Spleen (tissue), 11 donors: ENCODE results near the gene LOXL3. TPM values are rescaled to one million over a fixed set of nuclear protein-coding genes. Genes with fewer than 3 reads are reported as not detected.
"Not testable (repeated sequence)": the region's sequence is repeated elsewhere in the genome, so short reads cannot be mapped to it uniquely, and the experiment has no call there.

Source experiments
- DNase-seq: peaks from one replicate; pipeline ENCODE4 v3.0.0-alpha.2; 2020
- H3K27ac ChIP-seq, 8 donors: fragments of 200-600 bp; sonication (generic) in 7 of 8; 1 replicate in 4 of 8; 2 replicates in 4 of 8; pipeline versions ENCODE4 v1.5.0 to v1.8.0; 2016 to 2021; ENCODE audit warnings: inconsistent platforms in 4 of 8, mild to moderate bottlenecking in 4 of 8, moderate library complexity in 1 of 8
- H3K27me3 ChIP-seq, 7 donors: fragments of 200-600 bp; sonication (generic) in 6 of 7; replicated peaks in 1 of 7; 1 replicate in 4 of 7; 2 replicates in 3 of 7; pipeline versions ENCODE4 v1.5.0 to v1.8.0; 2016 to 2021; ENCODE audit warnings: inconsistent platforms in 3 of 7, mild to moderate bottlenecking in 1 of 7
- H3K36me3 ChIP-seq, 6 donors: fragments of 200-600 bp; sonication (generic) in 5 of 6; 1 replicate in 4 of 6; 2 replicates in 2 of 6; pipeline versions ENCODE4 v1.5.0 to v1.8.0; 2016 to 2021; ENCODE audit warnings: inconsistent platforms in 2 of 6
- H3K4me1 ChIP-seq, 6 donors: fragments of 200-600 bp; sonication (generic) in 5 of 6; 1 replicate in 3 of 6; 2 replicates in 3 of 6; pipeline versions ENCODE4 v1.5.0 to v1.8.0; 2016 to 2021; ENCODE audit warnings: inconsistent platforms in 3 of 6
- H3K4me3 ChIP-seq, 8 donors: fragments of 200-600 bp; sonication (generic) in 7 of 8; 1 replicate in 4 of 8; 2 replicates in 4 of 8; pipeline versions ENCODE4 v1.5.0 to v1.8.0; 2016 to 2021; ENCODE audit warnings: inconsistent platforms in 4 of 8, mild to moderate bottlenecking in 4 of 8, moderate library complexity in 2 of 8
- H3K9me3 ChIP-seq, 8 donors: fragments of 200-600 bp; sonication (generic) in 7 of 8; 1 replicate in 4 of 8; 2 replicates in 4 of 8; pipeline versions ENCODE4 v1.5.0 to v1.8.0; 2016 to 2021; ENCODE audit warnings: inconsistent platforms in 4 of 8
- CTCF ChIP-seq, 11 experiments: fragments of 200-600 bp in 7 of 11; fragments of 450-650 bp in 4 of 11; sonication (generic) in 4 of 11; IDR thresholded peaks in 8 of 11; conservative IDR thresholded peaks in 3 of 11; 1 replicate in 7 of 11; 2 replicates in 4 of 11; pipeline versions ENCODE4 v1.4.0 to v1.8.0; 2016 to 2021; ENCODE audit warnings: antibody characterized with exemption in 11 of 11, inconsistent platforms in 4 of 11, mild to moderate bottlenecking in 1 of 11
- POLR2A ChIP-seq, 3 donors: fragments of 450-650 bp; IDR thresholded peaks; one replicate each; pipeline ENCODE4 v1.5.1; 2017; ENCODE audit warnings: antibody characterized with exemption in 3 of 3, mild to moderate bottlenecking in 1 of 3
- POLR2AphosphoS5 ChIP-seq, 3 donors: sonication (generic); formaldehyde crosslinking; IDR thresholded peaks; one replicate each; pipeline ENCODE4 v1.5.1; 2017; ENCODE audit warnings: antibody characterized with exemption in 3 of 3
- WGBS, 5 donors: extraction: QIAGEN DNeasy Blood & Tissue Kit in 3 of 5; methylation state at CpG; one replicate each; pipeline versions ENCODE4 v1.1.5 to v1.1.7; 2013 to 2018; 5-methylcytosine and 5-hydroxymethylcytosine counted together
- intact Hi-C: fragments of 100-400 bp; cut with DNase I; formaldehyde crosslinking; loops from one replicate; pipeline ENCODE4 v1.15.0; 2023; ENCODE audit warnings: low total_unique reads
- polyA plus RNA-seq, 3 donors: library from polyadenylated mRNA; stranded (reverse); fragments of 200-250 nt; gene quantifications; one replicate each; pipeline ENCODE4 v1.2.1, GENCODE V29; 2013
- total RNA-seq, 7 donors: library from RNA; depleted of rRNA in 3 of 7; stranded (reverse); fragments of >200 nt in 3 of 7; fragmentation: NEBNext Ultra II Directional in 4 of 7; extraction: Animal tissue kit (Norgen Biotek cat#: 25700) in 4 of 7; gene quantifications; one replicate each; pipeline versions ENCODE4 v1.1.0 to v1.2.1, GENCODE V29; 2016 to 2021
- donor health status: healthy with polysubstance abuse.
- donor health status: DM: no; HTN: no; CAD: no; lungs with moderate emphysema.
- donor health status: DM: no; HTN: no; CAD: no.
- donor health status: Bipolar disorder and iron deficiency.
- donor health status: healthy.
- donor health status: DM: no; HTN: no; CAD: no.
- donor health status: DM: yes; HTN: yes; CAD: no.

The LOXL3 gene
- total and polyA plus RNA-seq, 10 donors = 1.8 to 27.4 (median 15.9) TPM

- Histone ChIP-seq H3K4me1 (peaks cover 0 to 20% (median 4%) of the 10 kb centered on the region in 6 donors), H3K9me3 (no peaks in the 10 kb centered on the region), H3K27ac (no peak overlapping the region), H3K27me3 (no peaks in the 10 kb centered on the region), H3K36me3 (no peaks in the 10 kb centered on the region), H3K4me3 (no peak overlapping the region)
- no peak for TF ChIP-seq POLR2A (IDR thresholded peaks at IDR 0.05)
- TF ChIP-seq CTCF (IDR thresholded peaks at IDR 0.05 in 8 of 11, conservative IDR thresholded peaks at IDR 0.05 in 3 of 11) = no peak
- TF ChIP-seq POLR2AphosphoS5 (IDR thresholded peaks at IDR 0.05) = no peak
- DNase-seq = no peak
- intact Hi-C loops = no loop called here
Observed at GRCh38 chr2:74566754-74567085, 13.0 kb upstream of the LOXL3 start.

- Histone ChIP-seq H3K27me3 (no peaks in the 10 kb centered on the region), H3K27ac (no peak overlapping the region), H3K9me3 (no peaks in the 10 kb centered on the region), H3K36me3 (no peaks in the 10 kb centered on the region), H3K4me1 (peaks cover 0 to 15% (median 2%) of the 10 kb centered on the region in 6 donors), H3K4me3 (no peak overlapping the region)
- intact Hi-C loops = no loop called here
- no peak for DNase-seq
- 68 to 82% (median 80%) methylated on average over 7 of the region's 7 CpGs for WGBS, 5 donors
- TF ChIP-seq CTCF (IDR thresholded peaks at IDR 0.05 in 8 of 11, conservative IDR thresholded peaks at IDR 0.05 in 3 of 11) (no peak), POLR2AphosphoS5 (IDR thresholded peaks at IDR 0.05) (no peak), POLR2A (IDR thresholded peaks at IDR 0.05) (no peak)
Observed at GRCh38 chr2:74566076-74566753, 12.5 kb upstream of the LOXL3 start.

- no peak overlapping the region for H3K27ac ChIP-seq
- intact Hi-C loops = no loop called here
- no peaks in the 10 kb centered on the region for H3K9me3 ChIP-seq
- TF ChIP-seq CTCF (IDR thresholded peaks at IDR 0.05 in 8 of 11, conservative IDR thresholded peaks at IDR 0.05 in 3 of 11) = no peak
- 82 to 88% (median 87%) methylated on average over 5 of the region's 5 CpGs for WGBS, 5 donors
- H3K36me3 ChIP-seq = no peaks in the 10 kb centered on the region
- H3K27me3 ChIP-seq = no peaks in the 10 kb centered on the region
- no peak overlapping the region for H3K4me3 ChIP-seq
- peaks cover 0 to 13% (median 0%) of the 10 kb centered on the region in 6 donors for H3K4me1 ChIP-seq
- no peak for DNase-seq
Observed at GRCh38 chr2:74564222-74564621, 10.5 kb upstream of the LOXL3 start.

GRCh38 chr2:74562126-74562775 lies 8.5 kb upstream of the LOXL3 start:
- intact Hi-C loops = no loop called here
- Histone ChIP-seq H3K4me3 (no peak overlapping the region), H3K27me3 (no peaks in the 10 kb centered on the region), H3K36me3 (peaks cover 0 to 9% (median 0%) of the 10 kb centered on the region in 6 donors), H3K27ac (peak overlapping the region in 1 of 8 donors; percentile 12), H3K4me1 (peaks cover 0 to 26% (median under 1%) of the 10 kb centered on the region in 6 donors), H3K9me3 (no peaks in the 10 kb centered on the region)
- TF ChIP-seq POLR2AphosphoS5 (IDR thresholded peaks at IDR 0.05) (no peak), CTCF (IDR thresholded peaks at IDR 0.05 in 8 of 11, conservative IDR thresholded peaks at IDR 0.05 in 3 of 11) (no peak), POLR2A (IDR thresholded peaks at IDR 0.05) (no peak)
- no peak for DNase-seq
- 76 to 88% (median 85%) methylated on average over 7 of the region's 7 CpGs for WGBS, 5 donors

GRCh38 chr2:74561022-74561421 lies 7.3 kb upstream of the LOXL3 start:
- Histone ChIP-seq H3K36me3 (peaks cover 0 to 22% (median 9%) of the 10 kb centered on the region in 6 donors), H3K4me1 (peaks cover 0 to 39% (median 9%) of the 10 kb centered on the region in 6 donors)
- H3K27ac ChIP-seq, H3K9me3 ChIP-seq, DNase-seq, H3K4me3 ChIP-seq, H3K27me3 ChIP-seq, intact Hi-C loops: not testable (repeated sequence)
- WGBS, 5 donors = 95 to 100% (median 96%) methylated on average over 1 of the region's 1 CpG
